LNCaP clone FGC (cell line): Measurements from ENCODE around the gene SNX21.
A peak's percentile ranks its signal among the peaks of the same experiment; 100 is the strongest.

Experiments
- DNase-seq: peaks from one replicate; pipeline ENCODE4 v3.0.0-alpha.2; 2011; ENCODE audit warnings: low read depth
- H3K4me3 ChIP-seq: 2 replicates; pipeline ENCODE4 v1.5.1; 2011; ENCODE audit warnings: mild to moderate bottlenecking, low read depth, low read length, control low read depth
- TF ChIP-seq, protein P1 (sequence below): IDR thresholded peaks from 2 replicates; pipeline ENCODE4 v1.5.1; 2012; ENCODE audit warnings: mild to moderate bottlenecking; ENCODE audit not compliant: control insufficient read depth, insufficient read depth; ENCODE audit errors: extremely low read depth

Gene SNX21

DNA sequence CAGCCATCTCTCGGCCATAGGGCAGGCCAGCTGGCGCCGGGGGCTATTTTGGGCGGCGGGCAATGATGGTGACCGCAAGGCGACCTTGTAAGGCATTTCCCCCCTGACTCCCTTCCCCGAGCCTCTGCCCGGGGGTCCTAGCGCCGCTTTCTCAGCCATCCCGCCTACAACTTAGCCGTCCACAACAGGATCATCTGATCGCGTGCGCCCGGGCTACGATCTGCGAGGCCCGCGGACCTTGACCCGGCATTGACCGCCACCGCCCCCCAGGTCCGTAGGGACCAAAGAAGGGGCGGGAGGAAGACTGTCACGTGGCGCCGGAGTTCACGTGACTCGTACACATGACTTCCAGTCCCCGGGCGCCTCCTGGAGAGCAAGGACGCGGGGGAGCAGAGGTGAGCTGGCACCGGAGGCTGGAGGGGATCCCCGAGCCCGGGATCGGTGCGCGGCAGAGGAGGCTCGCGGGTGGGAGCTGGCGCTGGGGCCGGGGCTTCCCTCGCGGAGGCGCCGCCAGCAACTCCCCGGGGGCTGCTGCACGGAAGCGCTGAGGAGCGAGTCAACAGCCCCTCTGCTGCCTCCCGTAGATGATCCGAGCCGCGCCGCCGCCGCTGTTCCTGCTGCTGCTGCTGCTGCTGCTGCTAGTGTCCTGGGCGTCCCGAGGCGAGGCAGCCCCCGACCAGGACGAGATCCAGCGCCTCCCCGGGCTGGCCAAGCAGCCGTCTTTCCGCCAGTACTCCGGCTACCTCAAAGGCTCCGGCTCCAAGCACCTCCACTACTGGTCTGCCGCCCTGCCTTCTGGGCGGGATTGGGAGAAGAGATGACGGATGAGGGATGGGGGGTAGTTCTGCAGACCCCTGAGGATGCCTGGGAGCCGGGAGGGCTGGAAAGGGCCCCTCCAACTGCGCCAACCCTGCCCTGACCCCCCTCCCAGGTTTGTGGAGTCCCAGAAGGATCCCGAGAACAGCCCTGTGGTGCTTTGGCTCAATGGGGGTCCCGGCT lies 57.7 kb downstream of the SNX21 start, which contains the start of the genes CTSA and NEURL2:
CTSA (plus strand) TSS at position 351 of the 999 bp plus-strand sequence; CDS start at position 585, 234 bp downstream.
NEURL2 (minus strand) TSS at position 224 of the 999 bp plus-strand sequence; CDS start at position 7, 217 bp downstream.
- peak within 1 kb of the TSS; percentile 96 for H3K4me3 ChIP-seq
- peak; percentile 73 for DNase-seq
- TF ChIP-seq, protein P1, sequence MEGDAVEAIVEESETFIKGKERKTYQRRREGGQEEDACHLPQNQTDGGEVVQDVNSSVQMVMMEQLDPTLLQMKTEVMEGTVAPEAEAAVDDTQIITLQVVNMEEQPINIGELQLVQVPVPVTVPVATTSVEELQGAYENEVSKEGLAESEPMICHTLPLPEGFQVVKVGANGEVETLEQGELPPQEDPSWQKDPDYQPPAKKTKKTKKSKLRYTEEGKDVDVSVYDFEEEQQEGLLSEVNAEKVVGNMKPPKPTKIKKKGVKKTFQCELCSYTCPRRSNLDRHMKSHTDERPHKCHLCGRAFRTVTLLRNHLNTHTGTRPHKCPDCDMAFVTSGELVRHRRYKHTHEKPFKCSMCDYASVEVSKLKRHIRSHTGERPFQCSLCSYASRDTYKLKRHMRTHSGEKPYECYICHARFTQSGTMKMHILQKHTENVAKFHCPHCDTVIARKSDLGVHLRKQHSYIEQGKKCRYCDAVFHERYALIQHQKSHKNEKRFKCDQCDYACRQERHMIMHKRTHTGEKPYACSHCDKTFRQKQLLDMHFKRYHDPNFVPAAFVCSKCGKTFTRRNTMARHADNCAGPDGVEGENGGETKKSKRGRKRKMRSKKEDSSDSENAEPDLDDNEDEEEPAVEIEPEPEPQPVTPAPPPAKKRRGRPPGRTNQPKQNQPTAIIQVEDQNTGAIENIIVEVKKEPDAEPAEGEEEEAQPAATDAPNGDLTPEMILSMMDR, result no peak

DNA sequence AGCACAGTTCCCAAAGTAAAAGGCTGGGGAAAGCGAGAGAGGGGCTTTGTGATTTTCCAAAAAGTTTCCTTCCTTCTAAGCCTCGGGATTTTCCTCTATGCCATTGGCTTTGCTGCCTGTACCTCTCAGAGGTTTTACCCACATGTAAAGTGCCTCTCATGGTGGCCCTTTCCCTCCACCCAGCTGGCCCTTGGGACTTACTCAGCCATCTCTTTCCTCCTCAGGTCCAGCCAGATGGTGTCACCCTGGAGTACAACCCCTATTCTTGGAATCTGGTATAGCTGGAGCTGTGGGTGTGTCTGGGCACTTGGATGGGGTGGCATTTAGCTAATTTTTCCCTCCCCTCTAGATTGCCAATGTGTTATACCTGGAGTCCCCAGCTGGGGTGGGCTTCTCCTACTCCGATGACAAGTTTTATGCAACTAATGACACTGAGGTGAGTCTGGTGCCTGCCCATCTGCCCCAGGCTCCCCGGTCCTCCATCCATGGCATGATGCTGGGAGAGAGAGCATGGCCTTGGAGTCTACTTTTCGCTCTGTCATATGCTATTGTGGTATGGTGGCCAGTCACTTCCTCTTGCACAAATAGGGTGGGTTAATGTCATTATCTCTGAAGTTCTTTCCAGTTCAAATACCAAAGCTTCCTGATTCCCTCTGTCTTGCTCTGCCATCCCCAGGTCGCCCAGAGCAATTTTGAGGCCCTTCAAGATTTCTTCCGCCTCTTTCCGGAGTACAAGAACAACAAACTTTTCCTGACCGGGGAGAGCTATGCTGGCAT lies 58.6 kb downstream of the SNX21 start:
- no peak for DNase-seq
- TF ChIP-seq, protein P1, result peak; percentile 34
- peak overlapping the region; percentile 96 for H3K4me3 ChIP-seq
